Activated CD8-positive, alpha-beta T cell treated with anti-CD3 and anti-CD28 coated beads for 36 hours (primary cell): ENCODE results near the gene IL21R. TPM values are rescaled to one million over a fixed set of nuclear protein-coding genes. Genes with fewer than 3 reads are reported as not detected.
A peak's percentile ranks its signal among the peaks of the same experiment; 100 is the strongest.

Experiments used
- ATAC-seq: fragments of 200-7000 bp; cut with Tn5 transposase; one replicate; pipeline ENCODE4 v1.10.0; 2021; ENCODE audit warnings: mild to moderate bottlenecking, moderate library complexity
- CTCF ChIA-PET: fragments of 350-600 bp; sonication (Branson Sonifier 250); formaldehyde crosslinking; loops from one replicate; lab custom pipeline; 2021; ENCODE audit warnings: antibody characterized with exemption; lab: Charles Lee
- POLR2A ChIA-PET: fragments of 350-600 bp; sonication (Branson Sonifier 250); formaldehyde crosslinking; loops from one replicate; lab custom pipeline; 2021; ENCODE audit warnings: antibody characterized with exemption; lab: Charles Lee
- DNase-seq: peaks from one replicate; pipeline ENCODE4 v3.0.0-alpha.2; 2020
- H3K27ac Mint-ChIP-seq: one replicate; pipeline ENCODE4 v1.8.0; 2021; ENCODE audit warnings: mild to moderate bottlenecking, mixed read lengths
- H3K27me3 Mint-ChIP-seq: one replicate; pipeline ENCODE4 v1.8.0; 2021; ENCODE audit warnings: mixed read lengths
- H3K36me3 Mint-ChIP-seq: one replicate; pipeline ENCODE4 v1.8.0; 2021; ENCODE audit warnings: low read depth, mixed read lengths
- H3K4me1 Mint-ChIP-seq: one replicate; pipeline ENCODE4 v1.8.0; 2021; ENCODE audit warnings: low read depth, mixed read lengths
- H3K4me3 Mint-ChIP-seq: one replicate; pipeline ENCODE4 v1.8.0; 2021; ENCODE audit warnings: mild to moderate bottlenecking, moderate library complexity, mixed read lengths
- H3K9me3 Mint-ChIP-seq: one replicate; pipeline ENCODE4 v1.8.0; 2021; ENCODE audit warnings: mixed read lengths
- CTCF ChIP-seq: fragments of 200-600 bp; IDR thresholded peaks from one replicate; pipeline ENCODE4 v1.8.0; 2022; ENCODE audit warnings: antibody characterized with exemption, mild to moderate bottlenecking
- intact Hi-C: fragments of 100-400 bp; cut with micrococcal nuclease; formaldehyde crosslinking; loops from one replicate; pipeline ENCODE4 v1.10.0; 2022
- total RNA-seq, 2 experiments: library from RNA; stranded (reverse); gene quantifications; one replicate each; pipeline ENCODE4 v1.2.3, GENCODE V29; 2021

The IL21R gene
- total RNA-seq, 2 experiments from 2014 or later: 95.6 to 97.2 TPM

DNA sequence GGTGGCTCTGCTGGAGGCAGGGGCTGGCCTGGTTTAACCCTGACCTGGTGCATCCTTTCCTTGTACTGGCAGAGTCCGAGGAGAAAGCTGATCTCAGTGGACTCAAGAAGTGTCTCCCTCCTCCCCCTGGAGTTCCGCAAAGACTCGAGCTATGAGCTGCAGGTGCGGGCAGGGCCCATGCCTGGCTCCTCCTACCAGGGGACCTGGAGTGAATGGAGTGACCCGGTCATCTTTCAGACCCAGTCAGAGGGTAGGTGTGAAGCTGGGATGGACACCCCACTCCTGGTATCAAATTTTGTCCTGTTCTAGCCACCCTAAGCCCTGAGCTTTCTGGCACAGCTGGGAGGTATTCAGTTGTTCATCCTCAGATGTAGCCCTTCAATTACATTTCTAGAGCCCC lies 42.5 kb downstream of the IL21R start:
- intact Hi-C loops: no loop called here
- Mint-ChIP-seq H3K4me3 (no peak overlapping the region), H3K4me1 (peaks cover 66% of the 10 kb centered on the region), H3K27ac (peak overlapping the region; percentile 70), H3K36me3 (peaks cover 89% of the 10 kb centered on the region), H3K9me3 (peaks cover 5% of the 10 kb centered on the region), H3K27me3 (no peaks in the 10 kb centered on the region)
- no peak for TF ChIP-seq CTCF
- no peak for ATAC-seq
- peak; percentile 0 for DNase-seq
- POLR2A ChIA-PET: interaction anchor here (0.8 to 8.3 kb wide), 3 partner anchors 13 to 76 kb away, joined by 3 to 85 read pairs (median 20); no protein-coding TSS in a partner anchor
- CTCF ChIA-PET: no interaction called here

DNA sequence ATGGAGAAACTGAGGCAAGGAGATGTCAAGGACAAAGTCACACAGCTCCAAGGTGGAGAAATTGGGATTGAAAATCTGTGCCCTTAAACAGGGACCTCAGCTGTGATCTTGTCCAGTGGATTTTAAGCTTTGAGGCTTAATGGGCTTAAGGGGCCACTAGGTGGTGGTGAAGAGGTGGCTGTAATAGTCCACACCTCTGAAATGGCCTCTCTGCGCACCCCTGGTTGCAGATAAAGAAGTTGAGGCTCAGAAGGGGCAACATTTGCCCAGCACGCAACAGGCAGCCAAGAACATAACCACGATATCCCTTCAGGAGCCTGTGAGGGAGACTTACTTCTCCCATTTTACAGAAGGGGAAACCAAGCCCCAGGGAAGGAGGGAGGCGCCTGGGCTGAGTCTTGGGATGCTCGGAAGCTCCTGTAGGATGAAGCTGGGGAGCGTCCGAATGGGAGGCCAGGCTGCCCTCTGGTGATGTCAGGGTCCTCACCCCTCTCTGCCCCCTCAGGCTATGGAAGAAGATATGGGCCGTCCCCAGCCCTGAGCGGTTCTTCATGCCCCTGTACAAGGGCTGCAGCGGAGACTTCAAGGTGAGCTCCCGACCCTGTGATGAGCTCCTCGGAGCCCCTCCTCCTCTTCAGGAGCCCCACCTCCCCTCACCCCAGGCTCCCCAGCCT lies 43.7 kb downstream of the IL21R start:
- ChIA-PET POLR2A (interaction anchor here (0.9 to 8.3 kb wide), 3 partner anchors 8 to 38 kb away, joined by 3 to 85 read pairs (median 20); no protein-coding TSS in a partner anchor), CTCF (interaction anchor here (1.9 kb wide), 1 partner anchor 41 kb away, joined by 4 read pairs; no protein-coding TSS in a partner anchor)
- ATAC-seq (no peak), DNase-seq (peak; percentile 16)
- TF ChIP-seq CTCF: no peak
- Mint-ChIP-seq H3K27me3 (no peaks in the 10 kb centered on the region), H3K27ac (peak overlapping the region; percentile 97), H3K36me3 (peaks cover 91% of the 10 kb centered on the region), H3K4me3 (no peak overlapping the region), H3K4me1 (peaks cover 78% of the 10 kb centered on the region), H3K9me3 (peaks cover 6% of the 10 kb centered on the region)
- intact Hi-C loops: no loop called here

- intact Hi-C loops: no loop called here
- DNase-seq: peak; percentile 87
- peak; percentile 57 for ATAC-seq
- Mint-ChIP-seq H3K4me3 (peak overlapping the region; percentile 0), H3K27me3 (no peaks in the 10 kb centered on the region), H3K9me3 (peaks cover 11% of the 10 kb centered on the region), H3K36me3 (peaks cover 90% of the 10 kb centered on the region), H3K4me1 (peaks cover 87% of the 10 kb centered on the region), H3K27ac (peak overlapping the region; percentile 97)
- TF ChIP-seq CTCF: no peak
- ChIA-PET CTCF (interaction anchor here (1.0 to 1.9 kb wide), 2 partner anchors 42 to 212 kb away, joined by 3 to 4 read pairs; no protein-coding TSS in a partner anchor), POLR2A (interaction anchor here (0.6 to 8.3 kb wide), 5 partner anchors 10 to 209 kb away, joined by 3 to 85 read pairs (median 4); no protein-coding TSS in a partner anchor)
Observed at GRCh38 chr16:27446721-27447120, 44.7 kb downstream of the IL21R start.

DNA sequence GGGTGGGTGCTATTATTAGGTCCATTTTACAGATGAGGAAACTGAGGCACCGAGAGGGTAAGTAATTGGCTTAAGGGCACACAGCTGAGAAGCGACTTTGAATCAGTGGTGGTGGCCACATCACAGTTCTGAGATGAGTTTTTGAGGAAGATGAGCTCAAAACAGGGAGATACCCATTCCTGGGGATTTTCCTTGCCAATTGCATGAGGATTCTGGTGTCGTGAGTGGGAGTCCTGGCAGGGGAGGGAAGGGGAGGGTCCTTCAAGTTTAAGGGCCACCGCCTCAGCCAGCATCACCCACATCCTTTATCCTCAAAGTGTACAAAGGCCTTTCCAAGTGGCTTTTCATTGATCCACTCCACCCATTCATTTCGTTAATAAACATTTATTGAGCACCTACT lies 45.3 kb downstream of the IL21R start:
- Mint-ChIP-seq H3K4me3 (no peak overlapping the region), H3K27ac (peak overlapping the region; percentile 97), H3K9me3 (peaks cover 14% of the 10 kb centered on the region), H3K27me3 (no peaks in the 10 kb centered on the region), H3K4me1 (peaks cover 91% of the 10 kb centered on the region), H3K36me3 (peaks cover 92% of the 10 kb centered on the region)
- CTCF ChIA-PET: interaction anchor here (1.0 to 1.9 kb wide), 2 partner anchors 42 to 213 kb away, joined by 3 to 4 read pairs; no protein-coding TSS in a partner anchor
- no peak for ATAC-seq
- no peak for DNase-seq
- intact Hi-C loops: no loop called here
- POLR2A ChIA-PET: interaction anchor here (0.6 to 8.3 kb wide), 5 partner anchors 10 to 210 kb away, joined by 3 to 85 read pairs (median 4); no protein-coding TSS in a partner anchor
- no peak for TF ChIP-seq CTCF
